GF-D8 (cell line): ENCODE results near the gene CFAP97.
"Not testable (repeated sequence)": the region's sequence is repeated elsewhere in the genome, so short reads cannot be mapped to it uniquely, and the experiment has no call there.

Experiments
- DNase-seq: peaks from one replicate; lab custom pipeline; 2025; lab: John Stamatoyannopoulos, UW

The CFAP97 gene

GRCh38 chr4:185201977-185202962 lies 1.5 kb downstream of the CFAP97 start:
- DNase-seq: peak; percentile 37

GRCh38 chr4:185198189-185198588 lies 5.6 kb downstream of the CFAP97 start:
- DNase-seq: not testable (repeated sequence)

- DNase-seq: no peak
Observed at GRCh38 chr4:185196437-185196836, 7.4 kb downstream of the CFAP97 start.

- DNase-seq: no peak
Observed at GRCh38 chr4:185194924-185195888, 8.6 kb downstream of the CFAP97 start.

- no peak for DNase-seq
Observed at GRCh38 chr4:185192059-185192458, 11.7 kb downstream of the CFAP97 start.

GRCh38 chr4:185190306-185190856 lies 13.4 kb downstream of the CFAP97 start:
- no peak for DNase-seq

GRCh38 chr4:185189606-185190305 lies 14.0 kb downstream of the CFAP97 start:
- DNase-seq: no peak

- DNase-seq: no peak
Observed at GRCh38 chr4:185186769-185187168, 17.0 kb downstream of the CFAP97 start.

- peak; percentile 38 for DNase-seq
Observed at GRCh38 chr4:185183622-185184281, 20.0 kb downstream of the CFAP97 start.

- no peak for DNase-seq
Observed at GRCh38 chr4:185182239-185182638, 21.6 kb downstream of the CFAP97 start.

GRCh38 chr4:185179488-185179887 lies 24.3 kb downstream of the CFAP97 start:
- DNase-seq: no peak

GRCh38 chr4:185171373-185172071 lies 32.3 kb downstream of the CFAP97 start:
- DNase-seq: no peak

GRCh38 chr4:185167234-185167633 lies 36.6 kb downstream of the CFAP97 start:
- no peak for DNase-seq

- DNase-seq: peak; percentile 56
Observed at GRCh38 chr4:185165605-185166063, 38.2 kb downstream of the CFAP97 start.

GRCh38 chr4:185151296-185151695 lies 52.5 kb downstream of the CFAP97 start:
- no peak for DNase-seq

GRCh38 chr4:185149392-185149791 lies 54.4 kb downstream of the CFAP97 start:
- no peak for DNase-seq

- DNase-seq: no peak
Observed at GRCh38 chr4:185145572-185145971, 58.2 kb downstream of the CFAP97 start.

- no peak for DNase-seq
Observed at GRCh38 chr4:185144601-185145240, 59.1 kb downstream of the CFAP97 start.

- no peak for DNase-seq
Observed at GRCh38 chr4:185143601-185143969, 60.2 kb downstream of the CFAP97 start.
